T-helper 1 cell treated with Interleukin-12 subunit alpha and Interleukin-12 subunit beta and Interleukin-4 antibody, amounts not matched to agents 30 ng/mL and 1 ng/mL, for 36 hours (primary cell): ENCODE data around the gene CELA2B. TPM values are rescaled to one million over a fixed set of nuclear protein-coding genes. Genes with fewer than 3 reads are reported as not detected.
"Not testable (repeated sequence)": the region's sequence is repeated elsewhere in the genome, so short reads cannot be mapped to it uniquely, and the experiment has no call there.

ENCODE experiments used
- intact Hi-C: fragments of 100-400 bp; cut with micrococcal nuclease; formaldehyde crosslinking; loops from one replicate; pipeline ENCODE4 v1.15.1; 2024
- total RNA-seq: library from RNA; stranded (reverse); gene quantifications from 2 replicates; pipeline ENCODE4 v1.2.3, GENCODE V29; 2022

Gene CELA2B
- total RNA-seq, 1 donor from 2014 or later = not detected

- intact Hi-C loops = no loop called here
Measured at GRCh38 chr1:15444468-15445389, 31.2 kb upstream of the CELA2B start.

- intact Hi-C loops = no loop called here
Measured at GRCh38 chr1:15445390-15446122, 30.3 kb upstream of the CELA2B start.

GRCh38 chr1:15446212-15446611, 29.7 kb upstream of the CELA2B start:
- intact Hi-C loops = no loop called here

- intact Hi-C loops = no loop called here
Measured at GRCh38 chr1:15448877-15449462, 26.9 kb upstream of the CELA2B start.

- intact Hi-C loops = no loop called here
Measured at GRCh38 chr1:15449567-15449966, 26.3 kb upstream of the CELA2B start.

- intact Hi-C loops = no loop called here
Measured at GRCh38 chr1:15451014-15451722, 24.7 kb upstream of the CELA2B start.

- intact Hi-C loops = no loop called here
Measured at GRCh38 chr1:15452216-15452615, 23.7 kb upstream of the CELA2B start.

- intact Hi-C loops = no loop called here
Measured at GRCh38 chr1:15452866-15453571, 22.9 kb upstream of the CELA2B start.

- intact Hi-C loops = no loop called here
Measured at GRCh38 chr1:15453734-15454133, 22.2 kb upstream of the CELA2B start.

GRCh38 chr1:15454256-15454655, 21.6 kb upstream of the CELA2B start:
- intact Hi-C loops = no loop called here

- intact Hi-C loops = no loop called here
Measured at GRCh38 chr1:15455522-15455921, 20.4 kb upstream of the CELA2B start.

GRCh38 chr1:15456313-15456954, 19.5 kb upstream of the CELA2B start, which contains the start of gene CELA2A:
Gene CELA2A, plus strand, starts transcription at chr1:15456732. Its CDS starts 22 bp downstream, at chr1:15456754.
- intact Hi-C loops = no loop called here

GRCh38 chr1:15457585-15457984, 18.3 kb upstream of the CELA2B start:
- intact Hi-C loops = no loop called here

GRCh38 chr1:15458388-15458787, 17.5 kb upstream of the CELA2B start:
- intact Hi-C loops = not testable (repeated sequence)

- intact Hi-C loops = no loop called here
Measured at GRCh38 chr1:15459771-15460707, 15.9 kb upstream of the CELA2B start.

GRCh38 chr1:15460708-15461095, 15.2 kb upstream of the CELA2B start:
- intact Hi-C loops = no loop called here

- intact Hi-C loops = not testable (repeated sequence)
Measured at GRCh38 chr1:15463064-15463800, 12.7 kb upstream of the CELA2B start.

- intact Hi-C loops = not testable (repeated sequence)
Measured at GRCh38 chr1:15463926-15464322, 12.0 kb upstream of the CELA2B start.
